LoVo (cell line): ENCODE measurements around the gene KIAA1614.
"Not testable (repeated sequence)": the region's sequence is repeated elsewhere in the genome, so short reads cannot be mapped to it uniquely, and the experiment has no call there.

Experiments used
- DNase-seq: peaks from one replicate; pipeline ENCODE4 v3.0.0-alpha.2; 2016; ENCODE audit warnings: low spot score

Gene KIAA1614

DNA sequence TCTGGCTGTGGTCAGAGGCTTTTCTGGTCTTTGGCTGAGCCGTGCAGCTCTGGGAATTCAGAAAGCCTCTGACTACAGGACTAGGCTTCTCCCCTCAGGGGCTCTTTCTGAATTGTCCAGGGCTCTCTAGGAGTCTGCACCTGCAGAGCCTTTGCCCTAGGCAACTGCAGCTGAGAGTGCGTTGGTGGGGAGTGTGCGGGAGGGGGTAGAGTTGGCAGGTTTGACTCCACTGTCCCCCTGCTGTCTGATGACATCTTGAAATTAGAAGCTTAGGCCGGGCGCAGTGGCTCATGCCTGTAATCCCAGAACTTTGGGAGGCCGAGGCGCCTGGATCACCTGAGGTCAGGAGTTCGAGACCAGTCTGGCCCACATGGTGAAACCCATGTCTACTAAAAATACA is 32.9 kb downstream of the KIAA1614 start:
- DNase-seq, result no peak

DNA sequence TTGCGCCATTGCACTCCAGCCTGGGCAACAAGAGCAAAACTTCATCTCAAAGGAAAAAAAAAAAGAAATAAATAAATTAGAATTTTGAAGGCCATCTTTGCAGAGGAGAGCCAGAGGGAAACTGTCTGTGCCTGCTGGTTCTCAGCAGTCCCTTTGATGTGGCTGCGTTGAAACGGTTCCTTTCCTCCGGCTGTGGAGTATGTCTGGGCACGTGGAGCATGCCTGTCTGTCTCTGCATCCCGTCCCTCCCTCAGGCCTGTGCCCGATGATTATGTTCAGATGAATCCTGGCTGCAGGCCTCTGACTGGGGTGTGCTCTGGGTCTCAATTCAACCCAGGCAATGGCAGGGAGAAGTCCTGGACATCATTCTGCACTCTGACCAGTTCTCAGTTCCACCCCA is 33.4 kb downstream of the KIAA1614 start:
- no peak for DNase-seq

DNA sequence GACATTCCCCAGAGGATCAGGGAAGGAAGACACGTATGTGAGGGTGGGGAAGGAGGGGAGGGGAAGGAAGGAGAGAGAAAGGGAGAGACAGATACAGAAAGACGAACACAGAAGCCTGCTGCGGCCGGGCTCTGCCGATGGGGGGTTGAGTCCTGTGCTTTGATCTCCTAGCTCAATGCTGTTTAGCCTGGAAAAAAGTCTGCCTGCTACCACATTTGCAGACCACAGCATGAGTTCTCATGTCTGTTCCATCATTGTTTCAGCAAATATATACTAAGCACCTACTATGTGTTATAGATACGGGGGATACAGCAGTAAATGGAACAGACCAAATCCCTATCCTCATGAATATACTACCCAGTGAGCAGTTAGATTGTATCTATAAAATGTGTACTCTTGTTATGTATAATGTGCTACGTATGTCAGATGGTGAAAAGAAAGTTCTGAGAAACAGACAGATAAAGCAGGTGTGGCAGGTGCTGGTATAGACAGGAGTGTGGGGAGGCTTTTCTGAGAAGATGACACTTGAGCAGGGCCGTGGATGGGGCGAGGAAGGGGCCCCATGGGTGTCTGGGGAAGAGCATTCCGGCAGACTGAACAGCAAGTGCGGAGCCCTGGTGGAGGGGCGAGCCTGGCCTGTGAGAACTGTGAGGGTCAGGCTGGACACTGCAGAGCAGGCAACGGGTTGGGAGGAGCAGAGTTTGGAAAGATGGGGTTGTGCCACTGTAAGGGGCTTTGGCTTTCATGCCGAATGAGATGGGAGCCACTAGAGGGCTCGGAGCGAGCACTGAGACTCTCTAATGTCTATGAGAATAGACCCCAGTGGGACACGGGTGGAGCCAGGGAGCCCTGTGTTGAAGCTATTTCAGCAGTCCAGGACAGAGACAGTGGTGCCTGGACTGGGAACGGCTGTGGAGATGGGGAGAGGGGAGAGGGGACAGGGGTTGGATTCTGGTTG is 34.1 kb downstream of the KIAA1614 start:
- DNase-seq, result no peak

DNA sequence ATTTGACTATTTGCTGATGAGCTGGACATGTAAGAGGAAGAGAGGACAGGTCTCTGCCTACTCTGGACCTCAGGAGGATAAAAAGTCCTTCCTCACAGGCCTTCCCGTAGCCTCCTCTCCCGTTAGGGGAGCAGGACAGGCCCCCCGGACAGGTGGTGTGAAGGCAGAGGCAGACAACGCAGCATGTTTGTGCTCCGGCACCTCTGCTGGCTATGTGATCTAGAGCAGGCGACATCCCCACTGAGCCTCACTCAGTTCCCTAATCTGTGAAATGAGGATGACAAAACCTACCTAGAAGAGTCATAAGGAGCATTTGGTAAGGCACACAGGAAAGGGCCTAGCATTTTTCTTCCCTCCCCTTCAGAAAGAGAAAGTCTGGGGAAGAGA is 34.8 kb downstream of the KIAA1614 start:
- DNase-seq, result no peak

DNA sequence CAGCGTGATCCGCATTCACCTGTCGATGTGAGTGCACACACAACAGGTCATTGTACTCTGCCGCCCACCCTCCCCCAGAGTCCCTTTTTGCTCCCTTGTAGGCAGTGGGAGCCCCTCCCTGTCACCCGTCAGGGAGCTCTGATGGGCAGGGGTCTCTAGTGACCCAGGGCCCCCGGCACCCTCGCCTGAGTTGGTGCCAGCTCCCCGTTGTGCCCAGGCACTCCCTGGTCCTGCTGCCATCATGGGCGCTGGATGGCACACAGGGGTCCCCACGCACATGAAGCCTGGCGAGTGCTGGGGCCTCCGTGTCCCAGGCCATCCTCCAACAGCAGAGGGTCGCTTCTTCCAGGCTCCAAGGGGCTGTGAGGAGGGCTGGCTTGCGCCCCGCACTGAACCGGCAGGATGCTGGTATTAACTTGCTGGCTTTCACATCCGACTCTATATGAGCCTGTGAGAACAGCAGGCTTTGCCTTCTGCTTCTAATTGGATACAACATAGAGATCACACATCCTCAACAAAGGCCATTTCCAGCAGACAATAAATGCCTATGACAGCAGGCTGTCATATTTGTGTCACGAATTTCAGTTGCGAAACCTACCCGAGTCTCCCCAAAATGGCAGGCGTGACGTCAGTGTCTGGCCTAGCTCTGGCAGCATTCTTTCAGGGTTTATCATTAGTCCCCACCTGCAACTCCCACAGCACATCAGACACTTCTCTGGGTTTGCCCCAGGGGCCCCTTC is 35.4 kb downstream of the KIAA1614 start:
- DNase-seq, result no peak

DNA sequence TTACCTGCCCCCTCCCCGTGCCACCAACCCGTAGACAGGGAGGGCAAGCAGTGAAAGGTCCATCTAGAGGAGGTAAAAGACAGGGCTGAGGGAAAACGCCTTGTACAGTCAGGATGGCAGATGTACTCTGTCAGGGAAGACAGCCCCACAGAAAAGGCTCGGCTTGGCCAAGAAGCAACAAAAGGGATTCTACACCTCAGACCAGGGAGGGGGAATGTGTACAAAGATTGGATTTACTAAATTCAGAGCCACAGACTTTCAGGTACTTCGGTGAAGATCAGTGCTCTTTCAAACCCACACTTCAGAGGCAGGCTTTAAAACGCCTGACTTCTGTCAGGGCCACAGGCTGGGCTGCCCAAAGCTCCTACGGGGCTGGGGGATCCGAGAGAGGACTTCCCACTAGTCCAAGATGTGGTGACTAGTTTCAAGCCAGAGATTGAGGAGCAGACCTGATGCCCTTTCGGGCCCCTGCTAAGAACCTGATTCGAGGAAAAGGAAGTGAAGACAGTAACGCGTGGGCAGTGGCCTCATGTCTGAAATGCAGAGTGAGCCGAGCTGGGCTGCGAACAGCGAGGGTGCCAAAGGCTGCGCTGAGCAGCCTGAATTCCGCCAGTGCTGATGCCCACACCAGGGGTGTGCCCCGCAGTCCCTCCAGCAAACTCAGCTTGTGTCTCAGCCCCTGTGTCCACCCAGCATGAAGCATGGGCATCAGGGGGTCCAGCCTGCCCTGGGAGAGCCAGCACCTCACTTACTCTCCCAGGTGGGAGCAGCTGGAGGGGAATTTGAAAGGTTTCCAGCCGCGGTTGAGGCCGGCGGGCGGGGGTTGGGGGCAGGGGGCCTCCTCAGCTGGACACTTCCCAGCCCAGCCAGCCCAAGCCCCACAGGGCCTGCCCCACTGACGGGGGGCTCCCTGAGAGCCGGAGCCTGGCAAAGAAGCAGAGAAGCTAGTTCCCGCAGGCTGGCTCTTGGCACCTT is 36.2 kb downstream of the KIAA1614 start:
- DNase-seq, result no peak

DNA sequence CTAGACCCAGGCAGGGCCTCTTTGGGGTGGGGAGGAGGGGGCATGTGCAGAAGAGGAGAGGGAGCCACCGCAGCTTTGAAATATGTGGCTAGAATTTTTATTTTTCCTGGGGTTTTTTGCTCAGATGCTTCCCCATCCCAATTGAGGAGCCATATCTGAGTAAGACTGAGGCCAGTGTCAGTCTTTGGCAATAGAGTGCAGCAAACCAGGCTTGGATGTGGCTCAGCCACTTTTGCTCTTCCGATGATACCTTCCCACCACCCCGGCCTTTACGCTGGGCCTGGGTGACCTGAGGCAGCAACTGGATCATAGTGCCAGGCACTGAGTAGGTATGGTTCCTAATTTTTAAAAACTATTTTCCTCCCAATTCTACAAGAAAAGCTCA is 36.9 kb downstream of the KIAA1614 start:
- DNase-seq, result no peak

DNA sequence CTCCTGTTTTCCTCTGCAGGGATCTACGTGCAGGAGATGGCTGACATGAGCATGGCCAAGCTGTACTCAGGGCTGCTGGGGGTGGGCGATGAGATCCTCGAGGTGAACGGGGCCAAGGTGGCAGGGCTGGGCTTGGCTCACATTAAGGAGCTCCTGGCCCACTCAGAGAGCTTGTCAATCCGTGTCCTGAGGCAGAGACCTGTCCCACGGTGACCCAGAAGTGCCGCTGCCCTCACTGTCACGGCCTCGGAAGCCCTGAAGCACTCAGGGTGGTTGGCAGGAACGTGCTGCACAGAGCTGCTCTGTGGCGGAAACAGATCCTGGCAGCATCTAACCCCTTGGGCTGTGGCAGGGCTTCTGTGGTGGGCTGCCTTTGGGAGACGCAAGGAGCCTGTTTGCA is 37.6 kb downstream of the KIAA1614 start:
- DNase-seq, result no peak

DNA sequence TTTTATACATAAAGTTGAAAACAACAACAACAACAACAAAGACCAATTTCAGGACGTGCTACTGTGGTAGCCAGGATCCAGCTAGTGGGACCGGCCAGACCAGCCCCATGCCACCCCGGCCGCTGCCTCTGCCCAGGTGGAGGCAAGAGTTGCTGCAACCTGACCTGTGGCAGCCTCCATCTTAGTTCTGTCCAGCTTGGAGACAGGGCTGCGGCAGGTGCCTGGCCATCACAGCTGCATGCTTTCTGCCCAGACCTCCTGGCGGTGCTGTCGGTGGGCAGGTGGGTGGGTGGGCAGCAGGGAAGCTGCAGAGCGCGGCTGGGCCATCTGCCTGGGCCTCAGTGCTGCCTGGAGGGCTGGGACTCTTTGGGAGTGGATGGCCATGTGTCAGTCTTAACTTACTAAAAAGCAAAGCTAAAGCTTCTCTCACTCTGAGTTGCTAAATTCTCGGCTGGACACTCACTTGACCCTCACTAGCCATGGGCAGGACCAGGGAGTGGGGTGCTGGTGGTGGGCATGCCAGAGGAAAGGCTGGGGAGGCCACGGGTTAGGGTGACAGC is 38.6 kb downstream of the KIAA1614 start:
- no peak for DNase-seq

DNA sequence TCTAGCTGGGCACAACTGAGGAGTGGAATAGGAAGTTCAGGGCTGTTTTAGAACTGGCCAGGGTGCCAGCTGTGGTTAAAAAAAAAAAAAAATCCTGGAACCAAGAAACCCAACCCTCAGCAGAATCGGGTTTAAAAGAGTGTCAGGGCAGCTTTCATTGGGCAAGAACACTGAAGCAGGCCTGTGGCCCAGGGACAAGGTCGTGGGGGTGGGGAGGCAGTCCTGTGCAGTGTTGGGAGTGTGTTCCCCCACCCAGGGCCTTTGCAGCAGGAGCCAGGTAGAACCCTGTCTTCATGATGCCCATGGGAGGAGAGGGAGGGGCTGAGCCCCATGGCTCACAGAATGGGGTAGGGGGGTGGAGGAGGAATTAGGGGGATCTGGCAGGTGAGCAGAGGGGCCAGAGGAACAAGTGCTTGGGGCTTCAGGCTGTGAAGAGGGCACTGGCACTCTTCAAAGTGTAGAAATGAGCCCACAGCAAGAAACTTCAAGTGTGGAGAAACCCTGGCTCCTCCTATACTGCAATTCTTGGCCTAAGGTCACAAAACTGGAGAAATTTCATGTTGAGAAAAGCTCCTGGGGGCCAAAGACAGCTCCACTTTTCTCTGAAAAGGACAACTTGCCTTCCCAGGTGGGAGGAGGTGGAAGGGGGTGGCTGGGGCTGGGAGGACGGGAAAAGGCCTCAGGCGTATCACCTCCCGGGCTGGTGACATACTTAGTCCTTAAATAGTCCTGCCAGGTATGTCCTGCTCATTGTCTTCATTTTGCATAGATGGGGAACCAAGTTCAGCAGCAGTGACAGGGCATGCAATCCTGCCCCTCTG is 39.3 kb downstream of the KIAA1614 start:
- no peak for DNase-seq

DNA sequence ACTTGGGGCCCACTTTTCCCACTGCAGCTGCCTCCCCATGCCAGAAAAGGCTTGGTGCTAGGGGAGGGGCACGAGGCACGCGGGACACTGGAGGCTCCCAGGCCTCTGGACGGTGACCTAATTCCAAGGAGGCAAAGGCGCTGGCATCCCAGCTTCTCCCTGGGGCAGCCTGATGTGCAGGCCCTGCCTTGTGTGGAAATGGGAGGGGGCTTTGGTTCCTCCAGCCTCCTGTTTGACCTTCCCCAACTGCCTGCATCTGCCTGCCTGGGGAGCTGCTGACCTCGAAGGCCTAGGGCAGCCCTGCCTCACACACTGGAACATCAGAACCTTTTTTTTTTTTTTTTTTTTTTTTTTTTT is 39.9 kb downstream of the KIAA1614 start:
- no peak for DNase-seq

DNA sequence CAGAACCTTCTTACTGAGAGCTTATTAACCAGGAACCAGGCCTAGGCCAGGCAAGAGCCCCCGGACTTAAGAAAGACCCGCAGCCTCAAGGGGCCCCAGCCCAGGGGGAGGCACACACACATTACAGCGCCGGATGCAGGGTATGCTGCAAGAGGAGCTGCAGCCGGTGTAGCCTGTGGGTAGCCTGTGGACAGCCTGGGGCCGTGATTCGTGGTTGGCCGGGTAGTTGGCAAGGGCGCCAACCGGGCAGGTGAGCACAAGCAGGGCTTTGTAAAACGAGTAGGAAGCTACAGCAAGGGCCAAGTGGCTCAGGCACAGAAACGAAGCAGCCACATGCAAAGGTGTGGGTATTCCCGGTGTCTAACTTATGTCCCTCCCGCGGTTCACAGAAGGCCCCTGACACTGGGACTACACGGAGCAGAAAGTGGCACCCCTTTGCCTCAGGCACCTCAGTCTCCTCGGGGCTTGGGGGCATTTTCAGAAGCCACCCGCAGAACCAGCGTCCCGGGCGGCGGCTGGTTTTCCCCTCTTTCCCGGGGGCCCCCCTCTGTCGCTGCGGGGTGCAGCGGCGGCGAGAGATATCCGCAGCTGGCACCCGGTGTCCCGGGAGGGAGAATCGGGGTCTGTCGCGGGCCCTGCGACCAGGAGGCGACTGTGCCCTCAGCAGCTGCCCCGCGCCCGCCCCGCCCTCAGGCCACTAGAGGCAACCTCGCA is 40.8 kb downstream of the KIAA1614 start:
- DNase-seq, result no peak

DNA sequence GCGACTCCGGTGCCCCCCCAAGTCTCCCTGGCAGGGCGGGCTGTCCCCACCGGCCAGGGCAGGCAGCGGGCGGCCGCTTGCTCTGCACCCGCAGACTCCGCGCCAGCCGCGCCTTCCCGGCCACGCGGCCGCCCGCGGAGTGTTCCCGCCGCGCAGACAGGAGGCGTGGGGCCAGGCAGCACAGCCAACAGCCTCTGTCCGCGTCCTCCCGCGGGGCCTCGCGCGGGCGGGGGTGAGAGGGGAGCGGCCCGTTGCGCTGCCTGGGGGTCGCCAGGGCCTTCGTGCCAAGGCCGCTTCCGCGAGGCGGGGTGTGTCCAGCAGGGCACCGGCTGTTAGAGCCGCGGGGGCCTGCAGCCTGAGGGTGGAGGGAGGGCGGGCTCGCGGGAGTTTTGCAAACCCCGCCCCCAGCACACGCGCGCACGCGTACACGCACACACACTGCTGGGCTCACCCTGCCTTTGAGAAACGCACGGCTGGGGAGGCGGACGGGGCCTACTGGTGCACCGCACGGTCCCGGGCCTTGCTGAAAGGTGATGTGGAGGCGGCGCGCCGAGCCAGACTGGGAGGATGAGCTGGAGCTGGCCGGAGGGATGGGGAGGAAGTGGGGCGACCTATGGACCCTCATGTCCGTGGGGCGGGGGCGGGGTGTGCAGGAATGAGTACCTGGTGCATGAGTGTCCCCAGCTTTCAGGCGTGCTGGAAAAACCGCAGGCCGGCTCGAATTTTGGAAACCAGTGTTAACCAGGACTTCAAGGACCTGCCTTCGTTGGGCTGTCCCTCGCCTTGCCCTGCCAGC is 41.5 kb downstream of the KIAA1614 start:
- DNase-seq, result peak; percentile 68

DNA sequence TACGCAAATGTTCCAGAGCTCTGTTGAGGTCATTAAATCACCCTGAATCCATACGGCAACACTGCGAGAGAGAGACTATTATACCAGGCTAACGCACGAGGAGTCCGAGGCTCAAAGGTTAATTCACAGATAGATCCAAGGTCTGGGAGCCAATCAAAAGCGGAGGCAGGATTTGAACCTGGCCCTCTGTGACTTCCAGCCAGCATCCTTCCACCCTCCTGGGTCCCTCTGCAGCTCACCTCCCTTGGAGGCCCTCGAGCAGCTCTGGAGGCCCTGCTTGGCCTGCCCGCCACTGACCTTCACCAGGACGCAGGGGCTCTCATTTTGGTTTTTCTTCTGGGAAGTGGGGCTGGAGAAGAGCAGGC is 42.1 kb downstream of the KIAA1614 start:
- DNase-seq, result no peak

DNA sequence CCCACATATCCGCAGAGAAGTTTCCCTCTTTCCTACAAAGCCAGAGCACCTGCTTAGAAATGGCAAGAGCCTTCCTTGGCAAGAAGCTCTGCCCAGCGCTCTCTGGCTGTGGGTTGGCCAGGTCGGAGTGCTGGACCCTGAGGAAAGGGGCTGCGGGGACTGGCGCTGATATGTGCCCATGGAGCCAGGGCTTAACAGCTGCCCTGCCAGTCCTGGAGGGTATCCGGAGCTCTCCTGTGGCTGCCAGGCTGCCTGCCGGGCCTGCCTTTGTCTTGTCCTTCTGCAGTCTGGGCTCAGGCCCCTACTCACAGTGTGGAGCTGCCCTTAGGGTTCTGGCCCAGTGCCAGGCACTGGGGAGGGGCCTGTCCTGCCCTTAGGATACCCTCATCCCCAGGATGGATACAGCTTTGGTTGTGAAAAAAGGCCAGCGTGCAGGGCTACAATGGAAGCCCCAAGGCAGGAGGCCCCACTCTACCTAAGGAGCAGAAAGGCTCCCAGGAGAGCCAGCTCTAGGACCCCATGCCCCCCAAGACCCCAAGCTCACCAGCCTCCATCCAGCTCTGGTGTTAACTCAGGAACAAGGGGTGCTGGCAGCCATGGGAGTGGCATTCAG is 43.4 kb downstream of the KIAA1614 start:
- no peak for DNase-seq

DNA sequence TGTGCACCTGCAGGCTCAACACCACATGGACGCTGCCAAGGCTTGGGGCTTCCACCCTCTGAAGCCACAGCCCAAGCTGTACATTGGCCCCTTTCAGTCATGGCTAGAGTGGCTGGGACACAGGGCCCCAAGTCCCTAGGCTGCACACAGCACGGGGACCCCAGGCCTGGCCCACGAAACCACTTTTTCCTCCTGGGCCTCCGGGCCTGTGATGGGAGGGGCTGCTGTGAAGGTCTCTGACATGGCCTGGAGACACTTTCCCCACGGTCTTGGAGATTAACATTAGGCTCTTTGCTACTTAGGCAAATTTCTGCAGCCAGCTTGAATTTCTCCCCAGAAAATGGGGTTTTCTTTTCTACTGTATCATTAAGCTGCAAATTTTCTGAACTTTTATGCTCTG is 46.9 kb downstream of the KIAA1614 start:
- not testable (repeated sequence) for DNase-seq

DNA sequence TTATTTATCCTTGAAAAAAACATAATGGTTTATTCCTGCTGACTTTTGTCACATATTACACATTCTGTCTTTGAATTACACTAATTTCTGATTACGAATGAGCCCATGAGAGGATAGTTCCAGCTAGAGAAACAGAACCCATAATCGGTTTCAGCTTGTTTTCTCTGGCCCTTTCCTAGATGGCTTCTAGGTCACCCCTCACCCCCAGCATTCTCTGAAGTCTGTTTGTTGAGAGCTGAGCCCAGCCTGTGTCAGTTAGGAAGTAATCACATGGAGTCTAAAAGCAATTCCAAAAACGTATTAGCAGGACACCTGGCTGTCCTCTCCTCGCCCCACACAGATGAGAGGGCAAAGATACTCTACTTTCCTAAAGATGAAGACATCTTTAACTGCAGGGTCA is 48.9 kb downstream of the KIAA1614 start:
- DNase-seq, result no peak

DNA sequence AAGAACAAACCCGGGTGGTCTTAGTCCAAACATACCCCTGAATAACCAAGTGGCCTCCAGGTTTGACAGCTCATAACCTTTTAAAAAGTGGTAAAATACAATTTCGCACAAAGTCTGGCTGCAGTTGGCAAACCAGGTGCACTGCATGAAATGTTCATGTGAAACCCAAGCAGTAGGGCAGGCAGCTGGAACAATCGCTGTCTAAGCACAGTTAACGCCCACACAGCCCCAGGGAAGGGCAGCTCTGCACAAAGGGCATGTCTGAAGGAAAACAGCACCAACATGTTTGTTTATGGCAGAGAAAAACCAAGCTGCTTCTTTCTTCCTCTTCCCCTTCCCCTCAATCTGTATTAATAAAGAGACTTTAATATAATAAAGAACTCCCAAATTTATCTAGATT is 49.5 kb downstream of the KIAA1614 start:
- DNase-seq, result no peak

DNA sequence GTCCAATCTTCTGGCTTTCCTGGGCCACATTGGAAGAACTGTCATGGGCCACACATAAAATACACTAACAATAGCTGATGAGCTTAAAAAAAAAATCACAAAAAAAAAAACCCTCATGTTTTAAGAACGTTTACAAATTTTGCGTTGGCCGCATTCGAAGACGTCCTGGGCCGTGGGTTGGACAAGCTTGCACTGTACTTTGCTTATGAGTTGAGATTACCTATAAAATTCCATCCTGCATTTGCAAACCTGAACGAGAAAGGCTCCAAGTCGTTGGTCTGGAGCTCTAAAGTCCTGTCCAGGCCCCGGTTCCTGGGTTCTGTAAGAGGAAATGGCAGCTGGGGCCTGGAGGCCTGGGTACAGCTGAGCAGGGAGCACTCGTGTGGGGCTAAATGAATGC is 51.4 kb downstream of the KIAA1614 start:
- no peak for DNase-seq
